Peyer's patch (tissue), 4 donors: ENCODE results near the gene CELSR1.

Experiments
- CTCF ChIP-seq, 6 experiments: fragments of 450-650 bp in 4 of 6; fragments of 200-600 bp in 2 of 6; sonication (generic) in 1 of 6; IDR thresholded peaks; one replicate each; pipeline ENCODE4 v1.5.1; 2017 to 2019; ENCODE audit warnings: antibody characterized with exemption in 6 of 6, mild to moderate bottlenecking in 3 of 6, moderate library complexity in 1 of 6
- POLR2A ChIP-seq, 2 donors: fragments of 450-650 bp; IDR thresholded peaks; one replicate each; pipeline ENCODE4 v1.5.1; 2017; ENCODE audit warnings: antibody characterized with exemption in 2 of 2, mild to moderate bottlenecking in 2 of 2, moderate library complexity in 2 of 2

- TF ChIP-seq POLR2A (IDR thresholded peaks at IDR 0.05) (no peak), CTCF (IDR thresholded peaks at IDR 0.05) (no peak)
These were observed 147.2 kb downstream of the CELSR1 start for GRCh38 chr22:46390105-46390651.
